ENCODE measurements around the gene NT5DC1. TPM values are rescaled to one million over a fixed set of nuclear protein-coding genes. Genes with fewer than 3 reads are reported as not detected.

The NT5DC1 gene
- total and polyA plus RNA-seq, 10 of the 15 experiments (the other 5 are each of a cell fraction or from before 2014, with no cell fraction given) = 40.8 to 140 (median 66.8) TPM

GRCh38 chr6:116059713-116060571 lies 40.7 kb upstream of the NT5DC1 start (continued):
- TF ChIP-seq ATF2 (IDR thresholded peaks at IDR 0.05; ENCODE audit: low read length) (0 out of 2 replicates have a peak, but pooled peaks have one; percentile 38), POU2F2 (IDR thresholded peaks at IDR 0.05; ENCODE audit: borderline replicate concordance, low read depth, low read length) (no peak), ATF7 (IDR thresholded peaks at IDR 0.05; ENCODE audit: low read depth) (peak; percentile 77), FOS (IDR thresholded peaks at IDR 0.05; ENCODE audit: borderline replicate concordance, extremely low read depth, insufficient read length) (no peak), CBX3 (IDR thresholded peaks at IDR 0.05; ENCODE audit: borderline replicate concordance, low read depth) (no peak), NRF1 (conservative IDR thresholded peaks at IDR 0.05; ENCODE audit: low read depth, low read length) (no peak), ZBTB40 (IDR thresholded peaks at IDR 0.05; ENCODE audit: borderline replicate concordance) (no peak), MEF2B (IDR thresholded peaks at IDR 0.05; ENCODE audit: partially characterized antibody, poor library complexity, severe bottlenecking) (peak; percentile 57), BCL11A (IDR thresholded peaks at IDR 0.05; ENCODE audit: low read depth, low read length) (peak; percentile 92), MTA3 (IDR thresholded peaks at IDR 0.05; ENCODE audit: borderline replicate concordance, low read length) (no peak), ASH2L (IDR thresholded peaks at IDR 0.05; ENCODE audit: borderline replicate concordance, low read depth) (no peak), POLR2AphosphoS5 (IDR thresholded peaks at IDR 0.05; ENCODE audit: low read length) (no peak), SIN3A (IDR thresholded peaks at IDR 0.05; ENCODE audit: low read depth, low read length) (no peak), CUX1 (IDR thresholded peaks at IDR 0.05; ENCODE audit: insufficient replicate concordance, low read depth, low read length) (peak; percentile 8), RAD51 (IDR thresholded peaks at IDR 0.05) (0 out of 2 replicates have a peak, but pooled peaks have one; percentile 13), SMC3 (IDR thresholded peaks at IDR 0.05; ENCODE audit: borderline replicate concordance, low read length) (no peak), SPI1 (IDR thresholded peaks at IDR 0.05; ENCODE audit: borderline replicate concordance, insufficient read depth, low read depth, low read length) (peak; percentile 26; the same call in 1 of the 2 replicates), MTA2 (IDR thresholded peaks at IDR 0.05; ENCODE audit: low read depth) (peak; percentile 98), CBFB (IDR thresholded peaks at IDR 0.05; ENCODE audit: low read depth) (no peak), TARDBP (IDR thresholded peaks at IDR 0.05; ENCODE audit: borderline replicate concordance) (no peak)

Measured in GM12878 (cell line).